ENCODE data around the gene DRC3.

DRC3 gene

DNA sequence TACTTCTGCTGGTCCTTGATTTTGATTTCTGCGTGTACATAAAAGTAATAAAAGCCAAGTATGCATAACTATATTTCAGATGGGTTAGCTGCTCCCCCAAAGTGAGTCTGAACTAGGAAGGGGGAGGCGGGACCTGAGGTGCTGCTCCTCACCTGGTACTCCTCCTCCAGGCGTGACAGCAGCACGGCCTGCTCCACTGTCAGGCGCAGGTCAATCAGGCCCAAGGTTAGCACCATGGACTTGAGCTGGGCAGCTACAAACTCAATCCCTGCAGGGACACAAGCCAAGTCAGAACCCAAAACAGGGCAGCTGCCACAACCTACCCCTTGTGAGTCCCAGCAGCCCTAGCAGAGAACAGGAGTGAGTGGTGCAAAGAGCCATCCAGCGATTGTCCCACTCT lies 48.3 kb downstream of the DRC3 start:
- no peak for DNase-seq (ENCODE audit: low read depth)

DNA sequence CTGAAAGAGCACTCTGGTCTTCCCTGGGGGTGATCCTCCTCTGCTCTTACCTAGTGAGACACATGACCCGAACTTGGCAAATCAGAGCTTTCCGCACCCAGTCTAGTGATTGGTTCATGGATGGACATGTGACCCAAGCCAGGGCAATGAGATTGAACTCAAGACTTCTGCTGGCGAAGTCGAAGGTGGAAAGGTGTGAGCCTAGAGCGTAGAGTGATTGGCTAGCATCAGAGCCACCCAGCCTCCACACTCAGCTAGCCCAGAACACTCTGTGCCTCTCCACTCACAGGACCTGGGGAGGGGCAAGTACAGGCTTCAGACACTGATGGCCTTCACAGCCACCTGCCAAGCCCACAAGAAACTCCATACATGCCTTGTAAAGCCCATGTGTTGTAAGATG lies 48.7 kb downstream of the DRC3 start:
- DNase-seq (ENCODE audit: low read depth) = no peak

DNA sequence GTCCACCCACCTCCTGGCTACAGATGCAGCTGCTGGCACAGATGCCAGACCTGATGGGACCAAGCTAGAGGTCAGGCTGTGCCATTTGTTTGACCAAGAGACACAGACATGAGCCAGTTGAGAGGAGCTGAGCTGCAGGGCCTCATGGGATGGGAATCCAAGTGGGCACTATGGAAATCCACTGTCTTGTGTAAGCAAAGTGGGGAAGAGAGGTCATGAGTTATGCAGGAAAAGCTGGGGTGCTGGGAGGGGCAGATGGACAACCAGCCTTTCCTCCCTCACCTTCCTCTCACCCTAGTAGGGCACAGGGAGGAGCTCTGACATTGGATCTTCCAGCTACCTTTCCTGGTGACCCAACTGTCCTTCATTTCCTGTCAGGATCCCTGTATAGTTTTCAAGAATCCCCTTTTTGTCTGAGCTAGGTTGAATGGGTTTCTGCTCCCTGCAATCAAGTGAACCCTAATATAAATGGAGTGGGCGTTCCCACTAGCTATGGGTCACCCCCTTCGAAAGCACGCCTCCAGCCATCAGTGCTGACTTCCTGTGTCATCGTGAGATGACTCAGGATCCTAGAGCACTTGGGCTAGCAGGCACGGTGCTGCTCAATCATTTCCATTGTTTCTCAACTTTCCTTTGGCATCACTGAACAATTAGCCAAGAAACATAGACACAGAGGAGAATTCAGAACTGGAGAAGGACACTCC lies 52.7 kb downstream of the DRC3 start:
- DNase-seq (ENCODE audit: low read depth) = no peak

DNA sequence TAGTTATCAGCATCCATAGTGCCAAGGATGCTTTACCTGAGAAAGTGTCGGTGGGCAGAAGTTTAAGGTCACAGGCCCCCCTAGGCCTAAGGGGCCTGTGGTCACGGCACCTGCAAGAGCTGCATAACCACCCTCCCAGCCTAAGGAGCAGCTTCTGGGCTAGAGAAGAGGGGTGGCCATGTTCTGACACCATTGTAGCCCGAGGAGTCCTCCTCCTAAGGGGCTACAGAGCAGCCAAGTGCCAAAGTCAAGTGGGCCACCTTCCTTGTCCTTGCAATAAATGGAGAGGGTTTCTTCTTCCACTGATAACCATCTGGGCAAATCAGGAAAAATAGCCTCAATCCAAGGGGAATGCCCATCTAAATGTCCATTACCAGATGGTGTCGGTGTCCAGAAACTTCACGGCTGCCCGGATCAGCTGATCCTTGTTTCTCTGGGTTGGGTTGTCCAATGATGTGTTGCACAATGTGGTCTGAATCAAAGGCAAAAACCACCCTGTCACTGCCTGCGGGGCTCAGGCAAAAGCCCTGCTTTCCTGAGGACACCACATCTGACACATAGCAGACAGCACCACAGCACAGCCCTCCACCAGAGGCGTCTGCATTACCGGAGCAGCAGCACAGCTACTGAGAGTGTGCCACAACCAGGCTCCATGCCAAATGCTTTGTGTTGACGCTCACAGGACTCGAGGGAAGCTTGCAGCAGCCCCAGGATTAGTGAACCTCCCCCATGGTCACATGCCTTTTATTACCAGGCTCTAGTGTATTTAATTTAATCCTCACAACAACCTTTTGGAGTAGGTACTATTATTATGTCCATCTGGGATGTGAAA lies 53.5 kb downstream of the DRC3 start:
- DNase-seq (ENCODE audit: low read depth) = no peak

DNA sequence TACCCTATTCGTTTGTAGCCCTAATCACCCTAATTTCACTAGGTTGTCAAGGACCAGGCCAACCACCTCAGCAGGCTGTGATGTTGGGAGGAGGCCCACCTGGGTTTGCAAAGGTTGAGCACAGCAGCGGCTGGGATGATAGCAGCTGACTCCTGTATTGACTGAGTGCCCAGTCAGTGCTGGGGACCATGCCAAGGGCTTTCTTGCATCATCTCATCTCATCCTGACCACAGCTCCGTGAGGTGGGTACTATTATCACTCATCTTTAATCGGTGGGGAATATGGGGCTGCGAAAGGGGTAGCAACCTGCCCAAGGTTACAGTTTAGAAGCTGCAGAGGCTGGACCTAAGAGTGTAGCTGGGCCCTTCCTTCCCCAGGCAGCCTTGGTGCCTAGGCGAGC lies 54.6 kb downstream of the DRC3 start:
- no peak for DNase-seq (ENCODE audit: low read depth)

DNA sequence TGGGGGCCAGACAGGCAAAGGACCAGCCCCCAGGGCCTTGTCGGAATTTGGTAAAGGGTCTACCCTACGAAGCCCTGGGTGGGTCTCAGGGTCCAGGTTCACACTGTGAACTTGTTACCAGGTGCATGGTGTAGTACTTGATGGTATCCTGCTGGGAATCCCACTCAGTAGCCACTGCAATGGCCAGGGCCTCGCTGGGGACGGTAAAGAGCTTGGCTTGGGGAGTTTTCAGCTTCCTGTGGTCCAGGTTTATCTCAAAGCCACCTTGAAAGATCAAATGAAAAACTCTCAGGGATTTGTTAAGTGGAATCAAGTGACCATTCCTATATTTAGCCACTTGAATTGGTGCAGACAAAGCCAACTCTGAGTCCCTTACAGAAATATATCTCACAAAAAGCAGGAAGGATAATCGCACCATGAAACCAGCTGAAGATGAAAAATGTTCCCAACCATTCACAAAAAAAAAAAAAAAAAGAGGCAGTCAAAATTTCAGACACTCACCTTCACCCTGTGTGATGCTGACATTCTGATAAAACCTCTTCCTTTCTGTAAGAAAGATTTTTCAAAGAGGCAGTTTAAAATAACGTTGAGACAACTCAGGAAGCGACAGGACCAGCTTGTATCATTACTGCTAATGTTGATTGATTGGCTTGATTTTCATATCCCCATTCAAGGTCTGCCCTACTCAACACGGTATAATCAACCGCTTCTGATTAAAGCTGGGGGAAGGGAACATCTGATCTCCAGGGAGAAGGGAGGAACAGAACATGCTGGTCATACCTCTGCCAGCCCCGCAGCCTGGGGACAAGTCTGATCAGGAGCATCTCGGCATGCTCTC lies 55.7 kb downstream of the DRC3 start:
- no peak for DNase-seq (ENCODE audit: low read depth)

DNA sequence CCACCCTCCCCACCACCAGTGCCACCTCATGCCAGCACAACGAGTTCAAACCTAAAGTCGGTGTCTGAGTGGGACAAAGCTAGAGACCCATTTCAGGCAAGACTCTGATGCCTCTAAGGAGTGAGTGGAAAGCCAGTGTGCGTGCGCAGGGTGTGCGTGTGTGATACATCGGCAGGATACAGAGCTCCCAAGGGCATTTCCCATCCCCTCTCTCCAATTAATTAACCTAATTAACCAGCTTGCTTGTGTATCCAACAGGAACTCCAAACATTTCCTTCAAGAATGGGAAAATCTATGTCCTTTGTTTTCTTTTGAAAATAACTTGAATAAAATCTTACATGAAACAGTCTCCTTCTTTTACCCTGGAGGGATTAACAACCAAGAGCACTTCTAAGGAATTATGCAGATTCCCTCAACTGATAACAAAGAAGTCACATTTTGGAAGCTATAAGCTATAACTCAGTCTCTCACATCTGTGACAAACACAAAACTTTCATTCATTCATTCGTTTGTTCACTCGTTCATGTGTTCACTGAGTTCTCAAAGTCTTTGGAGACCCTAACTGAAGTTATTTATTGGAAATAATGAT lies 56.4 kb downstream of the DRC3 start:
- no peak for DNase-seq (ENCODE audit: low read depth)

DNA sequence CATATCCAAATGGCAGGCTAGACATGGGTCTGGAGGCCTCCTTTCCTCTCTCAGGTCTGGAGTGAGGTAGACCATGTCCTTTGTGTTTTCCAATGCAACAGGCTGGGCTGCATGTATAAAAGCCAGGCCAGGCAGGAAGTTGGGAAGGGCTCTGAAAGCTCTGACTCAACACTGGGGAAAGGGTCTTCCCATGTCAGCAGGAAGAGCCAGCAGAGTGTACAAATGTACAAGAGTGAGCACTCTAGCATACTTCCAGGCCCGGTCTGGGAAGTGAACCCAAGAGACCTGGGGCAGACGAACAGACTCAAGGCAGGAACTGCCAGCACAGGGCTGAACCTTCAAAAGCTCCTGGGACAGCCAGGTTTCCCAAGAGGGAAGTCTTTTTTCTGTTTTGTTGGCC lies 59.3 kb downstream of the DRC3 start:
- no peak for DNase-seq (ENCODE audit: low read depth)

DNA sequence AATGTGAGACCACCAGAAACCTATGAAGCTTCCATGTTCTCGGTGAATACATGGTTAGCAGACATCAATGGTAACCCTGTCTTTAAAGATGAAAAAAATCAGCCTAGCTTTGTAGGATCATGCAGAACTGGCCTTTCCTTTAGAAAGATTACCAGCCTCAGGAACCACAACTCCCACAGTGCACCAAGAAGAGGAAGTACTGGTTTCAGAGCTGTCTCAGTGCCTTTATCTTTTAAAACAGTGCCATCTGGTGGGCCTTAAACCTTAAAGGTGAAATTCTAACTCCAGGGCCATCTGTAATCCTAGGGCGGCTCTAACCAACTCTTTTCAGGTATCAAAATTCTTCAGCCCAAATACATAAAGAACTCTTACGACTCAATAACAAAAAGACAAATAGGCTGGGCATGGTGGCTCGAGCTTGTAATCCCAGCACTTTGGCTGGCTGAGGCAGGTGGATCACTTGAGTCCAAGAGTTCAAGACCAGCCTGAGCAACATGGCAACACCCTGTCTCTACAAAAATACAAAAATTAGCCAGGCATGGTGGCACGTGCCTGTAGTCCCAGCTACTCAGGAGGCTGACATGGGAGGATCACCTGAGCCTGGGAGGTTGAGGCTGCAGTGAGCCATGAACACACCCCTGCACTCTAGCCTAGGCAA lies 60.9 kb downstream of the DRC3 start:
- DNase-seq (ENCODE audit: low read depth) = peak; percentile 31

DNA sequence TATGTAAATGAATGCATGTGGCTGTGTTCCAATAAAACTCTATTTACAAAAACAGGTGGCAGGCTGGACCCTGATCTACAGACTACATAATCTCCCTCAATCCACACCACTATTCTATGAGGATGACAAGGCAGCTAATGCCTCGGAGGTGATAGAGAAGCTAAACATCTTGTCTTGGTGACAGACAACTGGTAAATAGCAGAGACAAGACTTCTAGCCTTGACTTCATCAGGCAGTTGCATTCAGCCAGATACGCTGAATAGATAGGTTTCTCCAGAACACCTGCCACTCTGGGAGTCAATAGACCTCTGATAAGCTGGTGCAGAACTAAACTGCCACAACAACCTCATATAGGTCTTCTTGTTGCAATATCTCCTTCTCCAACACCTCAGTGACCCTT lies 63.0 kb downstream of the DRC3 start:
- no peak for DNase-seq (ENCODE audit: low read depth)

DNA sequence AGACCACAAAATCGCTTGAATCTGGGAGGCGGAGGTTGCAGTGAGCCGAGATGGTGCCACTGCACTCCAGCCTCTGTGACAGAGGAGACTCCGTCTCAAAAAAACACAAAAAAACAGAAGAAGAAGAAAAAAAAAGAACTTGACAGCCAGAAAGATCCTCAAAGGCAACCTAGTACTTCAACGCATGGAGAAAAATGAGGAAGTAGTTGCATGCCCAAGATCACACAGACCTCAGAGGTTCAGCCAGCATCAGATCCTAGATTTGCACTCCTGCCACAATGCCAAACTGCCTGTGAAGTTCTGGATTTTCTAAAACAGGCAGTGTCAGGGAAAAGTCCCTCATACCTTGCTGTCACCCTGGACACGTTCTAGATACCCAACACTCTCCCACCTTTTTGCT lies 64.8 kb downstream of the DRC3 start:
- DNase-seq (ENCODE audit: low read depth) = no peak

DNA sequence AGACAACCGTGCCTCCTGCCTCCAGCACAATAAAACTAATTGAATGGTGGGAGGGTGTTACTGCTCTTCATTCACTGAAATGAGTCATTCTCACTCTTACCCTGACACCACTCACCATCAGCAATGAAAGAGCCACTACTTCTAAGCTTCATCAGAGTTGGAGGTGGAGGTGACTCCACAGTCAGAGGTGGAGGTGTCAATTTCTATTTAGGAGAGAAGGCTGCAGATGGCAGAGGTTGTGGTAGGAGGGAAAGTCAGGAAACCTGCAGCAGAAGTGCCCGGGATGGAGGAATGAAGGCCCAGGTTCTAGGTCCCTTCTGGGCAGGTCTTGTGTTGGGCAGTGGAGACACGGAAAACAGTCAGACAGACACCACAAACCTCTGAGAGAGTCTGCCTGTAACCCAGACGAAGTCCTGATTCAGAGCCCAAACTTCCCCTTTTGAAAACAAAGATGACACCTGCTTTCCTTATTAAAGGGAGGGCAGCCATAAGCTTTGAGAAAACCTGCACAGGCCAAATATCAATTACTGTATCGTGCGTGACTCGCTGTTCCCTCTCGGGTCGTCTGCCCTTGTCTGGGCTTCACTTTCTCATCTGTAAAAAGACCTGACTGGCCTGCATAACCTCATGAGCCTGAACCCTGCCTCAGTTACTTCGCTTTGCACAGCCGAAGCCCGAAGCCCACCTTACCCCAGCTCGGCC lies 65.6 kb downstream of the DRC3 start:
- no peak for DNase-seq (ENCODE audit: low read depth)

DNA sequence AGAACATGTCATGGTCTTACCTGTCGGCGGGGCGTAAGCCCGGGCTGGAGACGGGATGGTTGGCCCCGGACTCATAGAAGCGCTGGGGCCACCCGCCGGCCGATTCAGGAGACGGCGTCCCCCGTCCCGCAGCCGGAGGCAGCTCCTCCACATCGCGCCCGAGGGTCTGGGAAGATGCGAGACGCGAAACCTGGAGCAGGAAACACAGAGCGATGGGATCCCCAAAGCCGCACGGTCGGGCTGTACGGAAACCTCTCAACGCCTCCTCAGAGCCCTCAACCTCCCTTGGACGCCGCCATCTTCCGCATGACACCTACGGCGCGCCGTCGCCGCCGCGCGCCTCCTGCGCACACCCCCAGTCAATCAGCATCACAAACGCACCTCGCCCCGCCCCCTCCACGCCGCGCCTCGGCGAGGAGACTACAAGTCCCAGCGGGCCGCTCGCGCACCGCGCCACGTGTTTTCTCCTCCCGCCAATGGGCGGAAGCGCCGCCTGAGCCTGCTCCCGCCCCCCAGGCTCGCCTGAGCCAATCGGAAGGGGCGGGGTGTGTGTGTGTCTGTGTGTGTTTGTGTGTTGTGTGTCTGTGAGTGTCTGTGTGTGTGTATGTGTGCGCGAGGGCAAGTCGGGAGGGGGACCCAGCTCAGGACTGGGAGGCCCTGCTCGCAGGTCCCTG lies 66.3 kb downstream of the DRC3 start, which contains the start of the genes ATPAF2 and GID4:
Gene ATPAF2 (minus strand): TSS at position 308 of the 674 bp plus-strand sequence. CDS start 155 bp downstream, at position 153.
Gene GID4 (plus strand): TSS at position 548 of the 674 bp plus-strand sequence. CDS start 57 bp downstream, at position 605.
- DNase-seq (ENCODE audit: low read depth) = peak; percentile 99

DNA sequence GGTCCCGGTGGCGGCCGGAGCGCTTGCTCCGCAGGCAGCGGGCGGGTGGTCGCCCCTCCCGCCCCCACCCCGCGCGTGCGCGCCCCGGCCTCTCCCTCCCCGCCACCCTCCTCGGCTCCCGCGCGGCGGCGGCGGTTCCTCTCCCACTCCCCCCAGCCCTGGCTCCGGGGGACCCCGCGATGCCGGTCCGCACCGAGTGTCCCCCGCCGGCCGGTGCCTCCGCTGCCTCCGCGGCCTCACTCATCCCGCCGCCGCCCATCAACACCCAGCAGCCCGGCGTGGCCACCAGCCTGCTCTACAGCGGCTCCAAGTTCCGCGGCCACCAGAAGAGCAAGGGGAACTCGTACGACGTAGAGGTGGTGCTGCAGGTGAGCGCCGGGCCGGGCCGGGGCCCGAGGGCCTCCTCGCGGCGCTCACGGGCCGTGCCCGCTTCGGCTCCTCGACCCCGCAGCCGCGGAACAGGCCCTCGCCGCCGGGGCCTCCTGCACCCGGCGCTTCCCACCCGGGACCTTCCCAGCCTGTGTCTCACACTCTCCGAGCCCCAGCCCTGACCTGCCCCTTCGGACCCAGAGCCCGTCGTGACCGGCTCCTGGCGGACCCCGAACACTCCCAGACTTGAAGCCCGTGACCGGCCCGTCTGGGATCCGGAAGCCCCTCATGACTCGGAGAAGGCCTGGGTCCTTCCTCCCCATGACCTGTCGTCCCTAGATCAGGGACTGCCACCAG lies 67.0 kb downstream of the DRC3 start:
- no peak for DNase-seq (ENCODE audit: low read depth)

DNA sequence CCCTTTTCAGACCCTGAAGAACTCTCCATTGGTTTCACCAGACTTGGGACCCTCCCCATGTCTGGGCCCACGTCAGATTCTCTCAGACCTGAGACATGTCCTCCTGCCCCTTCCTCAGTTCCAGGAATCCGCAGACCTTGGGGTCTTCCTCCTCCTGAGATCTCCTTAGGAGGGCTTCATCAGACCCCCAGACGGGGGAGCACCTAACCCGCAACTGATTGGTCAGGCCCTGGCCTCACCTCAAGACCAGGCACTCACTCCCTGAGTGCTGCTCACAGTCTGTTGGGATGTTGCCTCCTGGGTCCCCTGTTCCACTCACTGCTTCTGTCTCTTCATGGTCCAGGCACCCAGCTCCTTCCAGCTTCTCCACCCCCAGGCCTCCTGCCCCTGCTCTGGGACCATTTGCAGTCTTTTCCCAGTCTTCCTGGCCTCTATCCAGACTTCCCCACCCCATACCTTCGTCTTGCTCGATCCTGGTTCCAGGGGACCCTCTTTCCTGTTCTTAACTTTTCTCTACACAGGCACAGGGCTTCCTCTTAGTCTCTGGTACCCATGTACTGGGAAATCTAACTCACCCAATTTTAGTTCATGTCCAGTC lies 67.7 kb downstream of the DRC3 start:
- DNase-seq (ENCODE audit: low read depth) = no peak

DNA sequence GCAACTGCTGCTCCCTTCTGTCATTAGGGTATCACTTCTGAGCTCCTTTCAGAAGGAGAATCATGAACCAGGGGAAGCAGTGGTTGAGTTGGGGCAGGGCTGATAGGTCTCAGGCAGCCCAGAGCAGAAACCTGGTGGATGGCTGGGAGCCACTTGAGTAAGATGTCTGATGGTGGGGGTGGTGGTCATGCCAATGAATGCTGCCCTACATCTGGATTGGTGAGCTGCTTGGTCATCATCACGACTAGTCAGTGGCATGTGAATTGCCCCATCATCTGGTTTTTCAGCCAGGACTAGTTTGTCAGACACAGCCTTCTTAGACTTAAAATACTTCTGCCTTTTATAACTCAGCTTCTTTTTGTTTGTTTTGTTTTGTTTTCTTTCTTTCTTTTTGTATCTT lies 69.1 kb downstream of the DRC3 start:
- no peak for DNase-seq (ENCODE audit: low read depth)

DNA sequence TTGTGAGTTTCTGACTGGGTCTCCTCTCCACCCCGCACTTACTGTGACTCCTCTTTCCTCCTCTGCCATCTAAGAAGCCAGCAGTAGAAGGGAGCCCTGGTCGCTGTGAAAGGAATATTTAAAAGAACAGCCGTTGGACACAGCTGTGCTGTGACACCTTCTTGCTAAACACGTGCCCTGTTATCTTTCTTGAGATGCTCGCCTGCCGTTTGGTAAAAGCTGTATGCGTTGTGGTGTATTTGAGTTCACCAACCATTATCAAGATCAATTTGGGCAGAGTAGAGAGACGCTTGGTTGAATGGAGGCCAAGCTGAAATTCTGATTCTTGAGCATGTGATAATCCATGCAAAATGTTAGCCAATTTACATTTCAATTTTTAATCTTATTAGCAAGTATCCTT lies 70.3 kb downstream of the DRC3 start:
- no peak for DNase-seq (ENCODE audit: low read depth)

DNA sequence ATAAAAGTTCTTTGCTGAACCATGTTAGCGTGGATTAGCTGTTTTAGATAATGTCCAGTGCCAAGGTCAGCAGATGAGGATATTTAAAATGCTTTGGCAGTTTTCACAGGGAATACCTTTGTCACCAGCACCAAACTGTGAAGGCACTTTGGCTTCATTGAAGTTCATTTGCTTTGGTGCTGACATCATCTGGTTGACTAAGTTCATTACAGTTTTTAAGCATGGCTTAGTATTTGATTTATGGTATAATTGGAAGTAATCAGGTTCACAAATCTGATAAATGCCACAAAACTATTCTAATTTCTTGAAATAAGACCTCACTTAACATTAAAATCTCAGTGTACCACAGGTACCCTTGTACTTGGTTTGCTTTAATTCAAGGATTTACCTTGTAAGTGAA lies 70.8 kb downstream of the DRC3 start:
- no peak for DNase-seq (ENCODE audit: low read depth)

DNA sequence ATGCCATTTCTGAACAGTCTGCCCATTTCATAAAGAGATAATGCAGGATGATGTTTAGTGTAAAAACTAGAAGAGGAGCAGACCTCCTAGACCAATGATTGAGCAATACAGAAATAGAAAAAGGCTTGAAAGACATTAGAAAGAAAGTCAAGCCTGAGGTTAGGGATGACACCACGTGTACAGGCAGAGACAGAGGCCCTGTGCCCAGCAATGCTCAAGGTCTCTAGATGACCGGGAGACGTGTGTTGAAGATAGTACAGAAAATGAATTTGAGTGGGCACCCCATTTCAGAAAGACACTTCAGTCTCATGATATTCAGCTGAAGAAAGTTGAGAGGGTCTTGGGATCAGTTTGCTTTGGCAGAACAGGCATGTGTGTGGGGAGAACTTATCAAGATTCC lies 71.9 kb downstream of the DRC3 start:
- no peak for DNase-seq (ENCODE audit: low read depth)

Measured in T follicular helper cell (primary cell).